K562 (cell line): ENCODE results near the gene SDC3. TPM values are rescaled to one million over a fixed set of nuclear protein-coding genes. Genes with fewer than 3 reads are reported as not detected.

Experiments used
- ATF7 ChIP-seq: fragments of 450-650 bp; IDR thresholded peaks from 2 replicates; pipeline ENCODE4 v1.7.1; 2014; ENCODE audit warnings: mild to moderate bottlenecking, moderate library complexity
- CGGBP1 ChIP-seq: fragments of 250-450 bp; sonication (Bioruptor Pico); IDR thresholded peaks from 2 replicates; pipeline ENCODE4 v1.9.0; 2021; ENCODE audit warnings: mild to moderate bottlenecking
- CXXC5 ChIP-seq: fragments of 250-450 bp; sonication (Bioruptor Pico); IDR thresholded peaks from 2 replicates; pipeline ENCODE4 v1.8.0; 2022; ENCODE audit warnings: inconsistent platforms, mild to moderate bottlenecking, moderate library complexity
- DACH1 ChIP-seq: fragments of 450-650 bp; IDR thresholded peaks from 2 replicates; pipeline ENCODE4 v1.6.1; 2018; ENCODE audit not compliant: partially characterized antibody
- DPF2 ChIP-seq: fragments of 450-650 bp; IDR thresholded peaks from 2 replicates; pipeline ENCODE4 v1.6.1; 2016
- E2F4 ChIP-seq: sonication (generic); formaldehyde crosslinking; IDR thresholded peaks from 2 replicates; pipeline ENCODE4 v1.8.0; 2022; ENCODE audit warnings: mild to moderate bottlenecking, low read depth, missing genetic modification reagents
- ELF2 ChIP-seq: fragments of 250-450 bp; sonication (Bioruptor Pico); IDR thresholded peaks from 2 replicates; pipeline ENCODE4 v1.5.0; 2021; ENCODE audit warnings: mild to moderate bottlenecking
- ETS1 ChIP-seq: conservative IDR thresholded peaks from 2 replicates; pipeline ENCODE4 v1.6.1; 2011; ENCODE audit warnings: low read depth, mild to moderate bottlenecking, low read length; ENCODE audit not compliant: control insufficient read depth
- GATA2 ChIP-seq: sonication (generic); formaldehyde crosslinking; IDR thresholded peaks from 2 replicates; pipeline ENCODE4 v1.4.0; 2020; ENCODE audit warnings: mild to moderate bottlenecking, missing genetic modification reagents
- KAT8 ChIP-seq: fragments of 450-650 bp; IDR thresholded peaks from 2 replicates; pipeline ENCODE4 v1.6.1; 2016; ENCODE audit warnings: low read depth, mild to moderate bottlenecking
- MAZ ChIP-seq, 2 experiments: fragments of 450-650 bp in 1 of 2; sonication (generic) in 1 of 2; formaldehyde crosslinking; IDR thresholded peaks in 1 of 2; conservative IDR thresholded peaks in 1 of 2; 2 replicates each; pipeline versions ENCODE4 v1.4.0 to v1.5.0; 2020; ENCODE audit warnings: mild to moderate bottlenecking in 1 of 2, missing genetic modification reagents in 1 of 2
- NCOR1 ChIP-seq: fragments of 450-650 bp; IDR thresholded peaks from 2 replicates; pipeline ENCODE4 v1.6.1; 2016; ENCODE audit warnings: mild to moderate bottlenecking, moderate library complexity
- NKRF ChIP-seq: fragments of 450-650 bp; IDR thresholded peaks from 2 replicates; pipeline ENCODE4 v1.6.1; 2016; ENCODE audit warnings: borderline replicate concordance
- POU5F1 ChIP-seq: fragments of 150-350 bp; IDR thresholded peaks from 2 replicates; pipeline ENCODE4 v1.6.1; 2014; ENCODE audit warnings: borderline replicate concordance, low read length, low read depth, mild to moderate bottlenecking; ENCODE audit not compliant: partially characterized antibody
- PRPF4 ChIP-seq: fragments of 200-400 bp; formaldehyde crosslinking; IDR thresholded peaks from one replicate; pipeline ENCODE4 v1.6.1; 2017; ENCODE audit warnings: low read length, low read depth, mild to moderate bottlenecking; ENCODE audit not compliant: insufficient read depth, poor library complexity, severe bottlenecking
- RBM39 ChIP-seq: fragments of 200-400 bp; formaldehyde crosslinking; optimal IDR thresholded peaks from 2 replicates; pipeline ENCODE3; 2018; ENCODE audit warnings: low read depth, low read length
- SP2 ChIP-seq: IDR thresholded peaks from 2 replicates; pipeline ENCODE4 v1.6.1; 2011; ENCODE audit warnings: mild to moderate bottlenecking, low read depth, low read length, moderate library complexity; ENCODE audit not compliant: poor library complexity, severe bottlenecking; ENCODE audit errors: extremely low read depth
- TEAD1 ChIP-seq, 2 experiments: fragments of 450-650 bp in 1 of 2; sonication (generic) in 1 of 2; formaldehyde crosslinking; IDR thresholded peaks; 2 replicates each; pipeline versions ENCODE4 v1.4.0 to v1.8.0; 2020 to 2022; ENCODE audit warnings: mild to moderate bottlenecking in 2 of 2, missing genetic modification reagents in 1 of 2
- ZKSCAN1 ChIP-seq: fragments of 150-350 bp; IDR thresholded peaks from 2 replicates; pipeline ENCODE4 v1.6.1; 2016; ENCODE audit warnings: low read depth, low read length
- ZNF436 ChIP-seq: fragments of 250-450, 450-650 bp; sonication (Bioruptor Pico); formaldehyde crosslinking; IDR thresholded peaks from 2 replicates; pipeline ENCODE4 v1.7.0; 2020; ENCODE audit warnings: mild to moderate bottlenecking
- ZNF444 ChIP-seq: fragments of 250-450 bp; sonication (Bioruptor Pico); IDR thresholded peaks from 2 replicates; pipeline ENCODE4 v1.4.0; 2020; ENCODE audit warnings: mild to moderate bottlenecking, moderate library complexity
- ZNF76 ChIP-seq: fragments of 250-450 bp; sonication (Bioruptor Pico); IDR thresholded peaks from 2 replicates; pipeline ENCODE4 v1.4.0; 2020; ENCODE audit warnings: mild to moderate bottlenecking, moderate library complexity, borderline replicate concordance
- polyA plus RNA-seq, 8 experiments: library from polyadenylated mRNA; depleted of rRNA in 4 of 8; stranded (reverse) in 5 of 8; unstranded in 3 of 8; fragments of >200 nt; fragmentation: Nextera tagmentation in 2 of 8; fragmentation: Illumina TruSeq in 1 of 8; extraction: Ambion mirVana in 2 of 8; extraction: Trizol in 1 of 8; gene quantifications; 2 replicates each; pipeline versions ENCODE4 v1.2.1 to v1.2.3, GENCODE V29; 2011 to 2014; ENCODE audit warnings: inconsistent platforms in 1 of 8, missing spikeins in 1 of 8
- total RNA-seq, 7 experiments: library from RNA; depleted of rRNA in 6 of 7; stranded (reverse); fragments of >200 nt in 6 of 7; fragmentation: Illumina TruSeq in 2 of 7; extraction: Trizol in 2 of 7; gene quantifications; 2 replicates each; pipeline versions ENCODE4 v1.2.1 to v1.2.3, GENCODE V29; 2011 to 2021; ENCODE audit warnings: low replicate concordance in 1 of 7

Gene SDC3
- total and polyA plus RNA-seq, 9 of the 15 experiments (the other 6 are each of a cell fraction or from before 2014, with no cell fraction given) = 0.38 to 44.1 (median 12.1) TPM

- TF ChIP-seq ZKSCAN1 = no peak
- TF ChIP-seq TEAD1 (CRISPR knock-in tag; IDR thresholded peaks at IDR 0.05) = 0 out of 4 replicates have a peak, but pooled peaks of 1 of the 2 experiments have one; percentile 33
- no peak for TF ChIP-seq KAT8
- no peak for TF ChIP-seq MAZ (CRISPR knock-in tag; conservative IDR thresholded peaks at IDR 0.05 in 1 of 2, IDR thresholded peaks at IDR 0.05 in 1 of 2)
- TF ChIP-seq RBM39 = no peak
- TF ChIP-seq ETS1 = no peak
- TF ChIP-seq CXXC5 (CRISPR knock-in tag) = peak; percentile 88
- no peak for TF ChIP-seq SP2
- TF ChIP-seq NKRF = no peak
- no peak for TF ChIP-seq CGGBP1 (CRISPR knock-in tag)
- TF ChIP-seq ELF2 = no peak
- no peak for TF ChIP-seq NCOR1
- TF ChIP-seq POU5F1 = no peak
- no peak for TF ChIP-seq ZNF76 (CRISPR knock-in tag)
- no peak for TF ChIP-seq ZNF436 (CRISPR knock-in tag)
- peak; percentile 52; the same call in 1 of the 2 replicates for TF ChIP-seq ATF7
- 0 out of 2 replicates have a peak, but pooled peaks have one; percentile 18 for TF ChIP-seq E2F4 (CRISPR knock-in tag)
- no peak for TF ChIP-seq PRPF4
- peak; percentile 39 for TF ChIP-seq DACH1
- peak; percentile 33; the same call in 1 of the 2 replicates for TF ChIP-seq DPF2
- TF ChIP-seq GATA2 (CRISPR knock-in tag) = no peak
- no peak for TF ChIP-seq ZNF444
Observed at GRCh38 chr1:30842697-30843354, 65.7 kb downstream of the SDC3 start (continued).
